A673 (cell line): Measurements from ENCODE around the gene ASMTL.

Source experiments
- EZH2 ChIP-seq: fragments of 200-600 bp; sonication (generic); IDR thresholded peaks from 2 replicates; pipeline ENCODE4 v1.6.1; 2017; ENCODE audit warnings: borderline replicate concordance, low read depth, mild to moderate bottlenecking, mixed read lengths, antibody characterized with exemption, low read length; ENCODE audit not compliant: poor library complexity, severe bottlenecking
- TF ChIP-seq, protein P1 (sequence below): fragments of 300-800, 200-600 bp; sonication (generic); conservative IDR thresholded peaks from 2 replicates; pipeline ENCODE4 v1.5.1; 2017; ENCODE audit warnings: low read depth, mild to moderate bottlenecking, antibody characterized with exemption, low read length, moderate library complexity, mixed read lengths

DNA sequence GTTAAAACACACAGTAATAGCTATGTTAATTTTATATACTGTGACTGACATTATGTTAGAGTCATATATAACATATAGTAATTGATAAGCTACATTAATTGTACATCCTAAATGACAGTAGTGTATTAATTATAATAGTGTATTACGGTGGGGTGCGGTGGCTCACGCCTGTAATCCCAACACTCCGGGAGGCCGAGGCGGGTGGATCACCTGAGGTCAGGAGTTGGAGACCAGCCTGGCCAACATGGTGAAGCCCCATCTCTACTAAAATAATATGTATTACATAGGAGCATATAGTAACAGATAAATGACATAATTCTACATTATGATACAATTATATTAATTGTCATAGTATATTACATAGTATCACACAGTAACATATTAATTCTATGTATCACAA, 12.2 kb downstream of the ASMTL start:
- no peak for TF ChIP-seq EZH2
- TF ChIP-seq, protein P1, sequence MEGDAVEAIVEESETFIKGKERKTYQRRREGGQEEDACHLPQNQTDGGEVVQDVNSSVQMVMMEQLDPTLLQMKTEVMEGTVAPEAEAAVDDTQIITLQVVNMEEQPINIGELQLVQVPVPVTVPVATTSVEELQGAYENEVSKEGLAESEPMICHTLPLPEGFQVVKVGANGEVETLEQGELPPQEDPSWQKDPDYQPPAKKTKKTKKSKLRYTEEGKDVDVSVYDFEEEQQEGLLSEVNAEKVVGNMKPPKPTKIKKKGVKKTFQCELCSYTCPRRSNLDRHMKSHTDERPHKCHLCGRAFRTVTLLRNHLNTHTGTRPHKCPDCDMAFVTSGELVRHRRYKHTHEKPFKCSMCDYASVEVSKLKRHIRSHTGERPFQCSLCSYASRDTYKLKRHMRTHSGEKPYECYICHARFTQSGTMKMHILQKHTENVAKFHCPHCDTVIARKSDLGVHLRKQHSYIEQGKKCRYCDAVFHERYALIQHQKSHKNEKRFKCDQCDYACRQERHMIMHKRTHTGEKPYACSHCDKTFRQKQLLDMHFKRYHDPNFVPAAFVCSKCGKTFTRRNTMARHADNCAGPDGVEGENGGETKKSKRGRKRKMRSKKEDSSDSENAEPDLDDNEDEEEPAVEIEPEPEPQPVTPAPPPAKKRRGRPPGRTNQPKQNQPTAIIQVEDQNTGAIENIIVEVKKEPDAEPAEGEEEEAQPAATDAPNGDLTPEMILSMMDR: no peak
